Measurements from ENCODE around the gene SLC37A1. TPM values are rescaled to one million over a fixed set of nuclear protein-coding genes. Genes with fewer than 3 reads are reported as not detected.

The SLC37A1 gene
- total RNA-seq, 1 experiment from 2014 or later, result 4.9 TPM

GRCh38 chr21:42574234-42575027 is 60.8 kb downstream of the SLC37A1 start:
- H3K36me3 Mint-ChIP-seq (ENCODE audit: insufficient read depth, unreplicated experiment), result peaks cover 16% of the 10 kb centered on the region

GRCh38 chr21:42575111-42575510 is 61.5 kb downstream of the SLC37A1 start:
- no peak for TF ChIP-seq CTCF (IDR thresholded peaks at IDR 0.05; ENCODE audit: unreplicated experiment)
- BruUV-seq (replicated peaks), result no TSS peak
- Mint-ChIP-seq H3K36me3 (ENCODE audit: insufficient read depth, unreplicated experiment) (peaks cover 13% of the 10 kb centered on the region), H3K4me1 (ENCODE audit: insufficient read depth, unreplicated experiment) (no peaks in the 10 kb centered on the region), H3K27me3 (ENCODE audit: insufficient read depth, unreplicated experiment) (no peaks in the 10 kb centered on the region), H3K9me3 (ENCODE audit: unreplicated experiment) (peaks cover 27% of the 10 kb centered on the region), H3K27ac (ENCODE audit: low read depth, unreplicated experiment) (no peak overlapping the region), H3K4me3 (ENCODE audit: unreplicated experiment) (no peak overlapping the region)
- no peak for DNase-seq (ENCODE audit: unreplicated experiment)
- intact Hi-C loops (cut with micrococcal nuclease), result no loop called here
- POLR2A ChIA-PET, result no interaction called here
- CTCF ChIA-PET, result no interaction called here

More at GRCh38 chr21:42574234-42575027, 60.8 kb downstream of the SLC37A1 start:
- no peaks in the 10 kb centered on the region for H3K4me1 Mint-ChIP-seq (ENCODE audit: insufficient read depth, unreplicated experiment)
- H3K27me3 Mint-ChIP-seq (ENCODE audit: insufficient read depth, unreplicated experiment), result no peaks in the 10 kb centered on the region
- intact Hi-C loops (cut with micrococcal nuclease), result no loop called here
- no peak overlapping the region for H3K4me3 Mint-ChIP-seq (ENCODE audit: unreplicated experiment)
- no peak for TF ChIP-seq CTCF (IDR thresholded peaks at IDR 0.05; ENCODE audit: unreplicated experiment)
- BruUV-seq (replicated peaks), result no TSS peak
- ChIA-PET CTCF (no interaction called here), POLR2A (no interaction called here)
- H3K9me3 Mint-ChIP-seq (ENCODE audit: unreplicated experiment), result peaks cover 27% of the 10 kb centered on the region
- no peak overlapping the region for H3K27ac Mint-ChIP-seq (ENCODE audit: low read depth, unreplicated experiment)
- DNase-seq (ENCODE audit: unreplicated experiment), result no peak

GRCh38 chr21:42576639-42577038 is 63.0 kb downstream of the SLC37A1 start:
- Mint-ChIP-seq H3K4me1 (ENCODE audit: insufficient read depth, unreplicated experiment) (no peaks in the 10 kb centered on the region), H3K27ac (ENCODE audit: low read depth, unreplicated experiment) (no peak overlapping the region), H3K9me3 (ENCODE audit: unreplicated experiment) (peaks cover 27% of the 10 kb centered on the region), H3K4me3 (ENCODE audit: unreplicated experiment) (no peak overlapping the region), H3K27me3 (ENCODE audit: insufficient read depth, unreplicated experiment) (no peaks in the 10 kb centered on the region), H3K36me3 (ENCODE audit: insufficient read depth, unreplicated experiment) (peaks cover 8% of the 10 kb centered on the region)
- no TSS peak for BruUV-seq (replicated peaks)
- CTCF ChIA-PET, result interaction anchor here (0.7 kb wide), 1 partner anchor 431 kb away, joined by 3 read pairs; no protein-coding TSS in a partner anchor
- no peak for TF ChIP-seq CTCF (IDR thresholded peaks at IDR 0.05; ENCODE audit: unreplicated experiment)
- no peak for DNase-seq (ENCODE audit: unreplicated experiment)
- POLR2A ChIA-PET, result no interaction called here
- intact Hi-C loops (cut with micrococcal nuclease), result no loop called here

DNA sequence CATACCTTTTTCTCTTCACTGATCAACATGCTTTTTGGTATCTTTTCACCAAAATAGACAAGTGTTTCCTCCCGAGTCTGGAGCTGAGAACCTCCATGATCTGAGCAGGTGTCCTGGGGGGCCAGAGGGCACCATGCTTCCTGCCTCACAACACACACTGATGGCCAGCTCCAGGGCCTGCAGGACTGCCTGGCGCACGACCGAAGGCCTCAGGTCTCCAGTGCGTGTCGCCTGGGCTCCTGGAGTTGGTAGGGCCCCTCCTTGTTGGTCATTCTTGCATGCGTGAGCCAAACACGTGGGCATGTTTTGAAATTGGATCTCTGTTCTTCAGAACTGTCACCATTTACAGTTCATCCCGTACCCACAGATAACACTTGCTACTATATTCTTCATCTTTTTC is 64.4 kb downstream of the SLC37A1 start:
- BruUV-seq (replicated peaks), result no TSS peak
- intact Hi-C loops (cut with micrococcal nuclease), result no loop called here
- no peaks in the 10 kb centered on the region for H3K4me1 Mint-ChIP-seq (ENCODE audit: insufficient read depth, unreplicated experiment)
- CTCF ChIA-PET, result no interaction called here
- POLR2A ChIA-PET, result no interaction called here
- no peak for DNase-seq (ENCODE audit: unreplicated experiment)
- no peak overlapping the region for H3K27ac Mint-ChIP-seq (ENCODE audit: low read depth, unreplicated experiment)
- H3K9me3 Mint-ChIP-seq (ENCODE audit: unreplicated experiment), result peaks cover 27% of the 10 kb centered on the region
- TF ChIP-seq CTCF (IDR thresholded peaks at IDR 0.05; ENCODE audit: unreplicated experiment), result no peak
- no peaks in the 10 kb centered on the region for H3K27me3 Mint-ChIP-seq (ENCODE audit: insufficient read depth, unreplicated experiment)
- no peaks in the 10 kb centered on the region for H3K36me3 Mint-ChIP-seq (ENCODE audit: insufficient read depth, unreplicated experiment)
- H3K4me3 Mint-ChIP-seq (ENCODE audit: unreplicated experiment), result no peak overlapping the region

All from MCF 10A (cell line).